K562 (cell line): Measurements from ENCODE around the gene TSGA10IP. TPM values are rescaled to one million over a fixed set of nuclear protein-coding genes. Genes with fewer than 3 reads are reported as not detected.

Experiments
- ATAC-seq: fragments of 200-7000 bp; cut with Tn5 transposase; 3 replicates; pipeline ENCODE4 v1.9.1; 2020; ENCODE audit warnings: moderate library complexity
- BruUV-seq: library from RNA; stranded (reverse); fragments of 400-500 nt; replicated peaks from 2 replicates; lab custom pipeline; 2021; lab: Mats Ljungman, UMichigan
- CTCF ChIA-PET: fragments of 300-600 bp; formaldehyde crosslinking; extraction: SDS; loops from one replicate; lab custom pipeline; 2021; ENCODE audit warnings: low intra/inter-chr PET ratio; lab: Yijun Ruan, JAX
- POLR2A ChIA-PET: fragments of 300-600, 350-650 bp; sonication (Branson Sonifier 250); formaldehyde crosslinking; extraction: SDS; loops from one replicate; lab custom pipeline; 2021; ENCODE audit warnings: antibody characterized with exemption, inconsistent platforms; lab: Yijun Ruan, JAX
- DNase-seq, 4 experiments: peaks; one replicate each; pipeline versions ENCODE4 v3.0.0 to v3.0.0-alpha.2; 2011 to 2018; ENCODE audit warnings: low spot score in 3 of 4, mixed read lengths in 3 of 4; ENCODE audit errors: extremely low read depth in 1 of 4
- FAIRE-seq: peaks from 2 replicates; lab custom pipeline; 2011; peaks lifted over from hg19 to GRCh38; lab: Jason Lieb, UNC
- H2AFZ ChIP-seq: 2 replicates; pipeline ENCODE4 v1.6.0; 2011; ENCODE audit warnings: low read depth, low read length, control low read depth, inconsistent platforms
- H3K27ac ChIP-seq: fragments of 200-600 bp; 3 replicates; pipeline ENCODE4 v1.8.0; 2011; ENCODE audit warnings: low read depth, mild to moderate bottlenecking, control low read depth, inconsistent platforms, low read length, moderate library complexity, mixed read lengths; ENCODE audit errors: extremely low read depth
- H3K27me3 ChIP-seq, 2 experiments: fragments of 300-600 bp in 1 of 2; 2 replicates in 1 of 2; 3 replicates in 1 of 2; pipeline versions ENCODE4 v1.6.0 to v1.8.0; 2011; ENCODE audit warnings: inconsistent platforms in 2 of 2, low read length in 2 of 2, mild to moderate bottlenecking in 1 of 2, mixed read lengths in 1 of 2, moderate library complexity in 1 of 2; ENCODE audit not compliant: control insufficient read depth in 2 of 2, insufficient read depth in 2 of 2
- H3K36me3 ChIP-seq: fragments of 300-600 bp; 3 replicates; pipeline ENCODE4 v1.8.0; 2011; ENCODE audit warnings: mild to moderate bottlenecking, low read length, inconsistent platforms; ENCODE audit not compliant: control insufficient read depth, insufficient read depth
- H3K4me1 ChIP-seq, 2 experiments: fragments of 200-600 bp in 1 of 2; replicated peaks in 1 of 2; 2 replicates in 1 of 2; 3 replicates in 1 of 2; pipeline versions ENCODE4 v1.5.1 to v1.8.0; 2011; ENCODE audit warnings: inconsistent platforms in 2 of 2, low read length in 2 of 2, mild to moderate bottlenecking in 1 of 2, mixed read lengths in 1 of 2, moderate library complexity in 1 of 2; ENCODE audit not compliant: control insufficient read depth in 2 of 2, insufficient read depth in 2 of 2
- H3K4me2 ChIP-seq: 2 replicates; pipeline ENCODE4 v1.6.1; 2011; ENCODE audit warnings: low read length, control low read depth, inconsistent platforms, mixed read lengths; ENCODE audit not compliant: insufficient read depth
- H3K4me3 ChIP-seq: fragments of 200-600 bp; sonication (generic), shearing (Covaris generic); 2 replicates; pipeline ENCODE4 v1.5.1; 2016; ENCODE audit warnings: control low read depth, inconsistent platforms
- H3K79me2 ChIP-seq: fragments of 200-600 bp; 3 replicates; pipeline ENCODE4 v1.8.0; 2011; ENCODE audit warnings: low read length, inconsistent platforms; ENCODE audit not compliant: control insufficient read depth, insufficient read depth
- H3K9ac ChIP-seq, 2 experiments: 2 replicates each; pipeline versions ENCODE4 v1.6.0 to v1.6.1; 2011; ENCODE audit warnings: low read depth in 2 of 2, low read length in 2 of 2, control low read depth in 1 of 2, inconsistent platforms in 1 of 2, mild to moderate bottlenecking in 1 of 2, mixed read lengths in 1 of 2; ENCODE audit not compliant: insufficient read depth in 1 of 2
- H3K9me1 ChIP-seq: one replicate; pipeline ENCODE4 v1.6.0; 2011; ENCODE audit warnings: inconsistent platforms, mild to moderate bottlenecking, low read length, moderate library complexity; ENCODE audit not compliant: control insufficient read depth, insufficient read depth
- H3K9me3 ChIP-seq: replicated peaks from 2 replicates; pipeline ENCODE4 v1.5.1; 2011; ENCODE audit warnings: low read depth, low read length, inconsistent platforms; ENCODE audit not compliant: control insufficient read depth, insufficient read depth
- H4K20me1 ChIP-seq: replicated peaks from 2 replicates; pipeline ENCODE4 v1.6.1; 2011; ENCODE audit warnings: low read length, inconsistent platforms, mixed read lengths; ENCODE audit not compliant: control insufficient read depth, insufficient read depth
- DMBX1 ChIP-seq: fragments of 250-450 bp; sonication (Bioruptor Pico); IDR thresholded peaks from 2 replicates; pipeline ENCODE4 v1.8.0; 2022; ENCODE audit warnings: inconsistent platforms, mild to moderate bottlenecking, moderate library complexity, borderline replicate concordance
- EGR1 ChIP-seq: fragments of 450-650 bp; conservative IDR thresholded peaks from 2 replicates; pipeline ENCODE4 v1.6.1; 2017; ENCODE audit warnings: mild to moderate bottlenecking
- HDAC1 ChIP-seq, 2 experiments: fragments of 450-650 bp; IDR thresholded peaks; 2 replicates each; pipeline ENCODE4 v1.6.1; 2016 to 2017; ENCODE audit warnings: inconsistent platforms in 1 of 2, mild to moderate bottlenecking in 1 of 2, moderate library complexity in 1 of 2
- JUN ChIP-seq, 2 experiments: sonication (generic) in 1 of 2; formaldehyde crosslinking in 1 of 2; IDR thresholded peaks; 2 replicates each; pipeline versions ENCODE4 v1.6.1 to v1.8.0; 2012 to 2022; ENCODE audit warnings: borderline replicate concordance in 2 of 2, mild to moderate bottlenecking in 2 of 2, improper control_type of control experiment in 1 of 2, low read depth in 1 of 2, low read length in 1 of 2, missing genetic modification reagents in 1 of 2
- MECOM ChIP-seq: fragments of 250-450 bp; sonication (Bioruptor Pico); IDR thresholded peaks from 2 replicates; pipeline ENCODE4 v1.8.0; 2022; ENCODE audit warnings: inconsistent platforms
- NRF1 ChIP-seq, 2 experiments: fragments of 450-650 bp; IDR thresholded peaks in 1 of 2; conservative IDR thresholded peaks in 1 of 2; 2 replicates each; pipeline ENCODE4 v1.6.1; 2014; ENCODE audit warnings: mild to moderate bottlenecking in 2 of 2
- NUFIP1 ChIP-seq: fragments of 450-650 bp; IDR thresholded peaks from 2 replicates; pipeline ENCODE4 v1.6.1; 2018; ENCODE audit not compliant: partially characterized antibody
- STAT5A ChIP-seq: IDR thresholded peaks from 2 replicates; pipeline ENCODE4 v1.6.1; 2012; ENCODE audit warnings: low read length, inconsistent platforms, borderline replicate concordance
- TAF7 ChIP-seq: fragments of 450-650 bp; IDR thresholded peaks from 2 replicates; pipeline ENCODE4 v1.6.1; 2016; ENCODE audit warnings: missing genetic modification characterization, missing compliant biosample characterization
- ZNF212 ChIP-seq: fragments of 450-650 bp; formaldehyde crosslinking; IDR thresholded peaks from 2 replicates; pipeline ENCODE4 v1.4.0; 2020; ENCODE audit warnings: mild to moderate bottlenecking
- WGBS: fragments of 100-300 bp; shearing (Covaris generic); methylation state at CpG from one replicate; pipeline ENCODE4 v1.1.6; 2016; ENCODE audit warnings: low coverage, mixed read lengths; ENCODE audit not compliant: insufficient coverage; ENCODE audit errors: missing lambda C conversion rate; 5-methylcytosine and 5-hydroxymethylcytosine counted together
- in situ Hi-C: fragments of 300-500 bp; cut with MboI; formaldehyde crosslinking; loops from 4 replicates; pipeline ENCODE4 v1.15.0; 2018; ENCODE audit warnings: inconsistent platforms, mixed read lengths
- intact Hi-C: fragments of 100-400 bp; cut with micrococcal nuclease; formaldehyde crosslinking; loops from 2 replicates; pipeline ENCODE4 v1.14.2; 2022
- polyA plus RNA-seq, 8 experiments: library from polyadenylated mRNA; depleted of rRNA in 4 of 8; stranded (reverse) in 5 of 8; unstranded in 3 of 8; fragments of >200 nt; fragmentation: Nextera tagmentation in 2 of 8; fragmentation: Illumina TruSeq in 1 of 8; extraction: Ambion mirVana in 2 of 8; extraction: Trizol in 1 of 8; gene quantifications; 2 replicates each; pipeline versions ENCODE4 v1.2.1 to v1.2.3, GENCODE V29; 2011 to 2014; ENCODE audit warnings: inconsistent platforms in 1 of 8, missing spikeins in 1 of 8
- total RNA-seq, 7 experiments: library from RNA; depleted of rRNA in 6 of 7; stranded (reverse); fragments of >200 nt in 6 of 7; fragmentation: Illumina TruSeq in 2 of 7; extraction: Trizol in 2 of 7; gene quantifications; 2 replicates each; pipeline versions ENCODE4 v1.2.1 to v1.2.3, GENCODE V29; 2011 to 2021; ENCODE audit warnings: low replicate concordance in 1 of 7
- TF ChIP-seq, protein P1 (sequence below): fragments of 200-800 bp; sonication (Bioruptor generic); IDR thresholded peaks from 2 replicates; pipeline ENCODE4 v1.6.1; 2017; ENCODE audit warnings: missing genetic modification characterization, missing compliant biosample characterization
- TF ChIP-seq, protein P2 (sequence below): fragments of 250-450 bp; sonication (Bioruptor Pico); IDR thresholded peaks from 2 replicates; pipeline ENCODE4 v1.4.0; 2020; ENCODE audit warnings: mild to moderate bottlenecking, moderate library complexity, borderline replicate concordance
- TF ChIP-seq, protein P3 (sequence below): fragments of 250-450 bp; sonication (Bioruptor Pico); IDR thresholded peaks from 2 replicates; pipeline ENCODE4 v1.4.0; 2020; ENCODE audit warnings: mild to moderate bottlenecking, moderate library complexity
- TF ChIP-seq, protein P4 (sequence below): IDR thresholded peaks from 2 replicates; pipeline ENCODE4 v1.6.1; 2011; ENCODE audit warnings: borderline replicate concordance, low read depth, mild to moderate bottlenecking, moderate library complexity, low read length; ENCODE audit not compliant: insufficient read depth, poor library complexity, severe bottlenecking

TSGA10IP gene
- total and polyA plus RNA-seq, 9 of the 15 experiments (the other 6 are each of a cell fraction or from before 2014, with no cell fraction given), result not detected

DNA sequence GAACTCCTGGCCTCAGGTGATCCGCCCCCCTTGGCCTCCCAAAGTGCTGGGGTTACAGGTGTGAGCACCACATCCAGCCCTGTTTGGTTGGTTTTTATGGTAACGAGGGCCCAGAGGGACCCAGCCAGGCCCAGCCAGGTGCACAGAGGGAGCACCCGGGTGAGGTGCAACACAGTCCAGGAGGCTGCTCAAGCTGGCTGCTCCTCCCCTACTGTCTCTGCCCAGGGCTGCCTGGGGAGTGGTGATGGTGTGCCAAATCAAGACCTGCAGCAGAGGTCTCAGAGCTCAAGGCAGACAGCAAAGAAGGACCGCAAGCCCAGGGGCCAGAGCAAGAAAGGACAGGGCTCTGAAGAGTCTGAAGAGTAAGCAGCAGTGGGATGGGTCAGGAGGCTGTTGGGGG, 1.4 kb downstream of the TSGA10IP start:
- Histone ChIP-seq H3K4me3 (no peak overlapping the region), H3K27me3 (peaks cover 0 to 5% of the 10 kb centered on the region in 2 experiments; a peak in 1 of 5 replicates), H3K9me3 (no peaks in the 10 kb centered on the region), H3K4me2 (no peak overlapping the region), H2AFZ (0 out of 2 replicates have a peak overlapping the region, but pooled peaks have one; percentile 1), H3K36me3 (no peaks in the 10 kb centered on the region), H3K4me1 (peaks cover 4 to 26% of the 10 kb centered on the region in 2 experiments; a peak in 4 of 5 replicates), H3K9me1 (no peaks in the 10 kb centered on the region), H3K27ac (no peak overlapping the region), H4K20me1 (0 out of 2 replicates have a peak, but pooled peaks cover 1% of the 10 kb centered on the region), H3K79me2 (no peaks in the 10 kb centered on the region), H3K9ac (peak overlapping the region in 1 of 2 experiments; percentile 79; a peak in 2 of 4 replicates)
- TF ChIP-seq NRF1 (conservative IDR thresholded peaks at IDR 0.05 in 1 of 2, IDR thresholded peaks at IDR 0.05 in 1 of 2), result no peak
- TF ChIP-seq TAF7 (tag), result no peak
- TF ChIP-seq DMBX1 (CRISPR knock-in tag), result no peak
- TF ChIP-seq, protein P1, sequence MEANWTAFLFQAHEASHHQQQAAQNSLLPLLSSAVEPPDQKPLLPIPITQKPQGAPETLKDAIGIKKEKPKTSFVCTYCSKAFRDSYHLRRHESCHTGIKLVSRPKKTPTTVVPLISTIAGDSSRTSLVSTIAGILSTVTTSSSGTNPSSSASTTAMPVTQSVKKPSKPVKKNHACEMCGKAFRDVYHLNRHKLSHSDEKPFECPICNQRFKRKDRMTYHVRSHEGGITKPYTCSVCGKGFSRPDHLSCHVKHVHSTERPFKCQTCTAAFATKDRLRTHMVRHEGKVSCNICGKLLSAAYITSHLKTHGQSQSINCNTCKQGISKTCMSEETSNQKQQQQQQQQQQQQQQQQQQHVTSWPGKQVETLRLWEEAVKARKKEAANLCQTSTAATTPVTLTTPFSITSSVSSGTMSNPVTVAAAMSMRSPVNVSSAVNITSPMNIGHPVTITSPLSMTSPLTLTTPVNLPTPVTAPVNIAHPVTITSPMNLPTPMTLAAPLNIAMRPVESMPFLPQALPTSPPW (CRISPR knock-in tag), result no peak
- TF ChIP-seq, protein P2, sequence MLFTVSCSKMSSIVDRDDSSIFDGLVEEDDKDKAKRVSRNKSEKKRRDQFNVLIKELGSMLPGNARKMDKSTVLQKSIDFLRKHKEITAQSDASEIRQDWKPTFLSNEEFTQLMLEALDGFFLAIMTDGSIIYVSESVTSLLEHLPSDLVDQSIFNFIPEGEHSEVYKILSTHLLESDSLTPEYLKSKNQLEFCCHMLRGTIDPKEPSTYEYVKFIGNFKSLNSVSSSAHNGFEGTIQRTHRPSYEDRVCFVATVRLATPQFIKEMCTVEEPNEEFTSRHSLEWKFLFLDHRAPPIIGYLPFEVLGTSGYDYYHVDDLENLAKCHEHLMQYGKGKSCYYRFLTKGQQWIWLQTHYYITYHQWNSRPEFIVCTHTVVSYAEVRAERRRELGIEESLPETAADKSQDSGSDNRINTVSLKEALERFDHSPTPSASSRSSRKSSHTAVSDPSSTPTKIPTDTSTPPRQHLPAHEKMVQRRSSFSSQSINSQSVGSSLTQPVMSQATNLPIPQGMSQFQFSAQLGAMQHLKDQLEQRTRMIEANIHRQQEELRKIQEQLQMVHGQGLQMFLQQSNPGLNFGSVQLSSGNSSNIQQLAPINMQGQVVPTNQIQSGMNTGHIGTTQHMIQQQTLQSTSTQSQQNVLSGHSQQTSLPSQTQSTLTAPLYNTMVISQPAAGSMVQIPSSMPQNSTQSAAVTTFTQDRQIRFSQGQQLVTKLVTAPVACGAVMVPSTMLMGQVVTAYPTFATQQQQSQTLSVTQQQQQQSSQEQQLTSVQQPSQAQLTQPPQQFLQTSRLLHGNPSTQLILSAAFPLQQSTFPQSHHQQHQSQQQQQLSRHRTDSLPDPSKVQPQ, result no peak
- no peak for TF ChIP-seq HDAC1 (IDR thresholded peaks at IDR 0.05)
- no peak for TF ChIP-seq MECOM (CRISPR knock-in tag)
- TF ChIP-seq, protein P3, sequence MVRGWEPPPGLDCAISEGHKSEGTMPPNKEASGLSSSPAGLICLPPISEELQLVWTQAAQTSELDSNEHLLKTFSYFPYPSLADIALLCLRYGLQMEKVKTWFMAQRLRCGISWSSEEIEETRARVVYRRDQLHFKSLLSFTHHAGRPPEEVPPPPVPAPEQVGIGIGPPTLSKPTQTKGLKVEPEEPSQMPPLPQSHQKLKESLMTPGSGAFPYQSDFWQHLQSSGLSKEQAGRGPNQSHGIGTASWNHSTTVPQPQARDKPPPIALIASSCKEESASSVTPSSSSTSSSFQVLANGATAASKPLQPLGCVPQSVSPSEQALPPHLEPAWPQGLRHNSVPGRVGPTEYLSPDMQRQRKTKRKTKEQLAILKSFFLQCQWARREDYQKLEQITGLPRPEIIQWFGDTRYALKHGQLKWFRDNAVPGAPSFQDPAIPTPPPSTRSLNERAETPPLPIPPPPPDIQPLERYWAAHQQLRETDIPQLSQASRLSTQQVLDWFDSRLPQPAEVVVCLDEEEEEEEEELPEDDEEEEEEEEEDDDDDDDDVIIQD (CRISPR knock-in tag), result no peak
- TF ChIP-seq NUFIP1, result no peak
- no peak for TF ChIP-seq ZNF212 (CRISPR knock-in tag)
- TF ChIP-seq, protein P4, sequence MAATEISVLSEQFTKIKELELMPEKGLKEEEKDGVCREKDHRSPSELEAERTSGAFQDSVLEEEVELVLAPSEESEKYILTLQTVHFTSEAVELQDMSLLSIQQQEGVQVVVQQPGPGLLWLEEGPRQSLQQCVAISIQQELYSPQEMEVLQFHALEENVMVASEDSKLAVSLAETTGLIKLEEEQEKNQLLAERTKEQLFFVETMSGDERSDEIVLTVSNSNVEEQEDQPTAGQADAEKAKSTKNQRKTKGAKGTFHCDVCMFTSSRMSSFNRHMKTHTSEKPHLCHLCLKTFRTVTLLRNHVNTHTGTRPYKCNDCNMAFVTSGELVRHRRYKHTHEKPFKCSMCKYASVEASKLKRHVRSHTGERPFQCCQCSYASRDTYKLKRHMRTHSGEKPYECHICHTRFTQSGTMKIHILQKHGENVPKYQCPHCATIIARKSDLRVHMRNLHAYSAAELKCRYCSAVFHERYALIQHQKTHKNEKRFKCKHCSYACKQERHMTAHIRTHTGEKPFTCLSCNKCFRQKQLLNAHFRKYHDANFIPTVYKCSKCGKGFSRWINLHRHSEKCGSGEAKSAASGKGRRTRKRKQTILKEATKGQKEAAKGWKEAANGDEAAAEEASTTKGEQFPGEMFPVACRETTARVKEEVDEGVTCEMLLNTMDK, result no peak
- TF ChIP-seq EGR1, result no peak
- no peak for TF ChIP-seq STAT5A
- TF ChIP-seq JUN (IDR thresholded peaks at IDR 0.05; ENCODE audit: borderline replicate concordance, low read depth, low read length), result no peak
- no peak for TF ChIP-seq JUN (CRISPR knock-in tag; IDR thresholded peaks at IDR 0.05; ENCODE audit: borderline replicate concordance)
- BruUV-seq, result no TSS peak
- FAIRE-seq (no peak), DNase-seq (no peak), ATAC-seq (no peak; the same call in 2 of the 3 replicates)
- intact Hi-C loops (no loop called here), in situ Hi-C loops (no loop called here)
- POLR2A ChIA-PET, result interaction anchor here (0.6 to 1.4 kb wide), 10 partner anchors 8 to 648 kb away, joined by 3 to 6 read pairs (median 3); partner anchors contain the start of genes CATSPER1 and FOSL1
- WGBS, result 22% methylated on average over 3 of the region's 4 CpGs
- CTCF ChIA-PET, result no interaction called here
